GM12878 (cell line): ENCODE measurements around the gene SLC26A11. TPM values are rescaled to one million over a fixed set of nuclear protein-coding genes. Genes with fewer than 3 reads are reported as not detected.

Experiments
- ATAC-seq: fragments of 200-7000 bp; cut with Tn5 transposase; 3 replicates; pipeline ENCODE4 v1.9.1; 2020; ENCODE audit warnings: mild to moderate bottlenecking, moderate library complexity
- BruUV-seq: library from RNA; stranded (reverse); fragments of 400-500 nt; replicated peaks from 2 replicates; lab custom pipeline; 2021; lab: Mats Ljungman, UMichigan
- CTCF ChIA-PET: fragments of 300-600 bp; sonication (Branson Sonifier 250); formaldehyde crosslinking; extraction: SDS; loops from one replicate; lab custom pipeline; 2021; ENCODE audit warnings: inconsistent platforms; lab: Yijun Ruan, JAX
- POLR2A ChIA-PET: fragments of 350-600 bp; formaldehyde crosslinking; extraction: SDS; loops from one replicate; lab custom pipeline; 2021; ENCODE audit warnings: inconsistent platforms; lab: Charles Lee
- RAD21 ChIA-PET: fragments of 300-600 bp; sonication (Branson Sonifier 250); formaldehyde crosslinking; loops from one replicate; lab custom pipeline; 2023; ENCODE audit warnings: antibody characterized with exemption; ENCODE audit not compliant: unreplicated experiment; lab: Charles Lee
- SMC1A ChIA-PET: fragments of 300-600 bp; sonication (Branson Sonifier 250); formaldehyde crosslinking; loops from one replicate; lab custom pipeline; 2023; ENCODE audit not compliant: unreplicated experiment, uncharacterized antibody; lab: Charles Lee
- DNase-seq: peaks from one replicate; pipeline ENCODE4 v3.0.0-alpha.2; 2011; ENCODE audit warnings: low read depth, low spot score
- FAIRE-seq: peaks from 3 replicates; lab custom pipeline; 2011; peaks lifted over from hg19 to GRCh38; lab: Jason Lieb, UNC
- H2AFZ ChIP-seq: 2 replicates; pipeline ENCODE4 v1.6.0; 2011; ENCODE audit warnings: low read depth, low read length, control low read depth; ENCODE audit not compliant: control insufficient read depth
- H3K27ac ChIP-seq: 2 replicates; pipeline ENCODE4 v1.5.1; 2011; ENCODE audit warnings: control low read depth; ENCODE audit not compliant: control insufficient read depth, insufficient read depth
- H3K27me3 ChIP-seq, 2 experiments: replicated peaks in 1 of 2; 2 replicates each; pipeline versions ENCODE4 v1.6.0 to v1.6.1; 2011; ENCODE audit warnings: low read length in 1 of 2; ENCODE audit not compliant: control insufficient read depth in 2 of 2, insufficient read depth in 2 of 2
- H3K36me3 ChIP-seq, 2 experiments: 2 replicates each; pipeline ENCODE4 v1.5.1; 2011; ENCODE audit warnings: low read length in 1 of 2; ENCODE audit not compliant: control insufficient read depth in 2 of 2, insufficient read depth in 2 of 2
- H3K4me1 ChIP-seq: 2 replicates; pipeline ENCODE4 v1.6.1; 2011; ENCODE audit warnings: mild to moderate bottlenecking, low read length, moderate library complexity, mixed read lengths; ENCODE audit not compliant: control insufficient read depth, insufficient read depth
- H3K4me2 ChIP-seq: 2 replicates; pipeline ENCODE4 v1.6.0; 2011; ENCODE audit warnings: control low read depth; ENCODE audit not compliant: control insufficient read depth, insufficient read depth
- H3K4me3 ChIP-seq: fragments of 200-600 bp; sonication (generic); 2 replicates; pipeline ENCODE4 v1.5.1; 2016
- H3K79me2 ChIP-seq: 2 replicates; pipeline ENCODE4 v1.6.0; 2011; ENCODE audit warnings: low read length; ENCODE audit not compliant: control insufficient read depth, insufficient read depth
- H3K9ac ChIP-seq: 2 replicates; pipeline ENCODE4 v1.8.0; 2011; ENCODE audit warnings: low read length, control low read depth, mixed read lengths; ENCODE audit not compliant: control insufficient read depth, insufficient read depth
- H3K9me3 ChIP-seq: replicated peaks from 3 replicates; pipeline ENCODE4 v1.5.1; 2011; ENCODE audit warnings: mild to moderate bottlenecking, low read length; ENCODE audit not compliant: control insufficient read depth, insufficient read depth
- H4K20me1 ChIP-seq: 2 replicates; pipeline ENCODE4 v1.6.0; 2011; ENCODE audit not compliant: control insufficient read depth, insufficient read depth
- ATF2 ChIP-seq: IDR thresholded peaks from 2 replicates; pipeline ENCODE4 v1.6.1; 2012; ENCODE audit warnings: low read length, inconsistent platforms
- CBX3 ChIP-seq: fragments of 200-600 bp; sonication (generic); IDR thresholded peaks from 2 replicates; pipeline ENCODE4 v1.6.1; 2016; ENCODE audit warnings: low read depth, borderline replicate concordance
- CUX1 ChIP-seq: IDR thresholded peaks from 2 replicates; pipeline ENCODE4 v1.6.1; 2012; ENCODE audit warnings: improper control_type of control experiment, low read depth, low read length; ENCODE audit not compliant: insufficient replicate concordance
- EGR1 ChIP-seq, 2 experiments: IDR thresholded peaks; 1 replicate in 1 of 2; 2 replicates in 1 of 2; pipeline ENCODE4 v1.6.1; 2011 to 2012; ENCODE audit warnings: low read depth in 2 of 2, low read length in 2 of 2, borderline replicate concordance in 1 of 2, mild to moderate bottlenecking in 1 of 2, moderate library complexity in 1 of 2
- MTA2 ChIP-seq: fragments of 450-650 bp; IDR thresholded peaks from 2 replicates; pipeline ENCODE4 v1.6.1; 2016; ENCODE audit warnings: low read depth, mild to moderate bottlenecking, moderate library complexity
- STAT3 ChIP-seq: IDR thresholded peaks from 2 replicates; pipeline ENCODE4 v1.6.1; 2011; ENCODE audit warnings: low read depth, low read length, improper control_type of control experiment
- ZBED1 ChIP-seq: IDR thresholded peaks from 2 replicates; pipeline ENCODE4 v1.6.1; 2016; ENCODE audit warnings: borderline replicate concordance
- ZNF217 ChIP-seq: fragments of 450-650 bp; IDR thresholded peaks from 2 replicates; pipeline ENCODE4 v1.6.1; 2017; ENCODE audit warnings: antibody characterized with exemption, mild to moderate bottlenecking
- WGBS: methylation state at CpG from one replicate; pipeline ENCODE4 v1.1.6; 2016; ENCODE audit warnings: low lambda C conversion rate; ENCODE audit not compliant: insufficient replicate concordance, insufficient coverage; ENCODE audit errors: missing lambda C conversion rate; 5-methylcytosine and 5-hydroxymethylcytosine counted together
- in situ Hi-C: fragments of 300-500 bp; cut with MboI; formaldehyde crosslinking; loops from 9 replicates; pipeline ENCODE4 v1.14.3; 2018; ENCODE audit warnings: mixed read lengths
- intact Hi-C: fragments of 100-400 bp; cut with micrococcal nuclease; formaldehyde crosslinking; loops from one replicate; pipeline ENCODE4 v1.14.2; 2022; ENCODE audit not compliant: unreplicated experiment
- polyA plus RNA-seq, 11 experiments: library from polyadenylated mRNA; depleted of rRNA in 4 of 11; unstranded in 6 of 11; stranded (reverse) in 5 of 11; fragments of >200 nt; fragmentation: Nextera tagmentation in 4 of 11; fragmentation: Illumina TruSeq in 1 of 11; extraction: Ambion mirVana in 4 of 11; extraction: Trizol in 1 of 11; gene quantifications; 1 replicate in 1 of 11; 2 replicates in 10 of 11; pipeline versions ENCODE4 v1.2.1 to v1.2.3, GENCODE V29; 2011 to 2016; ENCODE audit warnings: inconsistent platforms in 2 of 11, missing spikeins in 2 of 11, low read depth in 1 of 11
- total RNA-seq, 4 experiments: library from RNA; depleted of rRNA in 3 of 4; stranded (reverse); fragments of >200 nt in 3 of 4; fragmentation: Illumina TruSeq in 1 of 4; extraction: Trizol in 1 of 4; gene quantifications; 2 replicates each; pipeline versions ENCODE4 v1.2.1 to v1.2.3, GENCODE V29; 2013 to 2021
- TF ChIP-seq, protein P1 (sequence below): fragments of 450-650 bp; IDR thresholded peaks from 2 replicates; pipeline ENCODE4 v1.6.1; 2017; ENCODE audit warnings: borderline replicate concordance
- TF ChIP-seq, protein P2 (sequence below): fragments of 450-650 bp; IDR thresholded peaks from 2 replicates; pipeline ENCODE4 v1.6.1; 2017; ENCODE audit warnings: mild to moderate bottlenecking, low read depth, inconsistent platforms; ENCODE audit not compliant: poor library complexity, severe bottlenecking

The SLC26A11 gene
- total and polyA plus RNA-seq, 10 of the 15 experiments (the other 5 are each of a cell fraction or from before 2014, with no cell fraction given): 0.05 to 4.1 (median 1.2) TPM; not detected in 1

DNA sequence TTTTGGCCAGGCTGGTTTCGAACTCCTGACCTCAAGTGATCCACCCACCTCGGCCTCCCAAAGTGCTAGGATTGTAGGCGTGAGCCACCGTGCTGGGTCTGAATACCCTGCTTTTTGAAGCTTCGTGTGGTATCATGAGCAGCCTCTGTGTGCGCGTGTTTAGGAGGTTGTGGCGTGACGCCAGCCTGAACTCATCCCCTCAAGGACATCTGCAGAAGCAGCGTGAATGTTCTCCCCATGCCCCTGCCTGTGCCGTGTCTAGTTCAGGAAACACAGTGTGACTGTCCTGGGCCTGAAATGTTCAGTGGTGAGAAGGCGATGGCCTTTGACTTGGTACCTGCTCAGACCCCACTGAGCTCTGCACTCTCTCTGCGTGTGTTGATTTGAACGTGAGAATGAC lies 76.0 kb downstream of the SLC26A11 start (continued):
- TF ChIP-seq CUX1: no peak
- TF ChIP-seq, protein P1, sequence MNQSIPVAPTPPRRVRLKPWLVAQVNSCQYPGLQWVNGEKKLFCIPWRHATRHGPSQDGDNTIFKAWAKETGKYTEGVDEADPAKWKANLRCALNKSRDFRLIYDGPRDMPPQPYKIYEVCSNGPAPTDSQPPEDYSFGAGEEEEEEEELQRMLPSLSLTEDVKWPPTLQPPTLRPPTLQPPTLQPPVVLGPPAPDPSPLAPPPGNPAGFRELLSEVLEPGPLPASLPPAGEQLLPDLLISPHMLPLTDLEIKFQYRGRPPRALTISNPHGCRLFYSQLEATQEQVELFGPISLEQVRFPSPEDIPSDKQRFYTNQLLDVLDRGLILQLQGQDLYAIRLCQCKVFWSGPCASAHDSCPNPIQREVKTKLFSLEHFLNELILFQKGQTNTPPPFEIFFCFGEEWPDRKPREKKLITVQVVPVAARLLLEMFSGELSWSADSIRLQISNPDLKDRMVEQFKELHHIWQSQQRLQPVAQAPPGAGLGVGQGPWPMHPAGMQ: no peak
- no peak for TF ChIP-seq ZBED1
- TF ChIP-seq MTA2: no peak

DNA sequence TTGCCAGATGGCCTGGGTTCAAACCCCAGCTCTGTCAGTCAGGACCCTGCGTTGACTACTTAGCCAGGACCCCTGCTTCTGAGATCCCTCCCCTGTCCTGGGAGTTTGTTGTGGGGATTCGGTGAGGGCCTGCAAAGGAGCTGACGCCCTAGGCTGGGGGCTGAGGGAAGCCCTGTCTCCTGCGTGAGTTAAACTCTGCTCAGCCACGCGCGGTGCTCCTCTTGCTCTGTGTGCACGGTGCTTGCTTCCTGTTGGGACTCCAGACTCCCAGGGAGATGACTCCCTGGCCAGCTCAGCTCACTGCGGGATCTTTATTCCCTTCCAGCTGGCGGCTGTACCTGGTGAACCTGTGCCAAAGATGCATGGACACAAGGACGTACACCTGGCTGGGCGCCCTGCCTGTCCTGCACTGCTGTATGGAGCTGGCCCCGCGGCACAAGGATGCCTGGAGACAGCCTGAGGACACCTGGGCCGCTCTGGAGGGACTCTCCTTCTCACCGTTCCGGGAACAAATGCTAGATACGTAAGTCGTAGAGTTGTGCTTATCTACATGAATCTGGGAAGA lies 77.9 kb downstream of the SLC26A11 start:
- ATAC-seq (no peak), FAIRE-seq (no peak), DNase-seq (no peak)
- ChIA-PET CTCF (no interaction called here), POLR2A (no interaction called here), RAD21 (no interaction called here), SMC1A (interaction anchor here (1.3 kb wide), 1 partner anchor 29 kb away, joined by 4 read pairs; no protein-coding TSS in a partner anchor)
- Histone ChIP-seq H4K20me1 (no peaks in the 10 kb centered on the region), H3K27me3 (no peaks in the 10 kb centered on the region), H3K4me1 (no peaks in the 10 kb centered on the region), H3K4me3 (no peak overlapping the region), H3K27ac (no peak overlapping the region), H3K4me2 (no peak overlapping the region), H3K9me3 (no peaks in the 10 kb centered on the region; the same call in 2 of the 3 replicates), H3K79me2 (no peaks in the 10 kb centered on the region), H3K9ac (no peak overlapping the region), H3K36me3 (peaks cover 30 to 70% of the 10 kb centered on the region in 2 experiments), H2AFZ (no peak overlapping the region)
- WGBS: over 99% methylated on average over 19 of the region's 19 CpGs
- BruUV-seq: no TSS peak
- intact Hi-C loops (no loop called here), in situ Hi-C loops (no loop called here)
- no peak for TF ChIP-seq EGR1 (IDR thresholded peaks at IDR 0.05; ENCODE audit: borderline replicate concordance in 1 of 2, low read depth in 2 of 2, low read length in 2 of 2)
- no peak for TF ChIP-seq ZNF217
- TF ChIP-seq, protein P2, sequence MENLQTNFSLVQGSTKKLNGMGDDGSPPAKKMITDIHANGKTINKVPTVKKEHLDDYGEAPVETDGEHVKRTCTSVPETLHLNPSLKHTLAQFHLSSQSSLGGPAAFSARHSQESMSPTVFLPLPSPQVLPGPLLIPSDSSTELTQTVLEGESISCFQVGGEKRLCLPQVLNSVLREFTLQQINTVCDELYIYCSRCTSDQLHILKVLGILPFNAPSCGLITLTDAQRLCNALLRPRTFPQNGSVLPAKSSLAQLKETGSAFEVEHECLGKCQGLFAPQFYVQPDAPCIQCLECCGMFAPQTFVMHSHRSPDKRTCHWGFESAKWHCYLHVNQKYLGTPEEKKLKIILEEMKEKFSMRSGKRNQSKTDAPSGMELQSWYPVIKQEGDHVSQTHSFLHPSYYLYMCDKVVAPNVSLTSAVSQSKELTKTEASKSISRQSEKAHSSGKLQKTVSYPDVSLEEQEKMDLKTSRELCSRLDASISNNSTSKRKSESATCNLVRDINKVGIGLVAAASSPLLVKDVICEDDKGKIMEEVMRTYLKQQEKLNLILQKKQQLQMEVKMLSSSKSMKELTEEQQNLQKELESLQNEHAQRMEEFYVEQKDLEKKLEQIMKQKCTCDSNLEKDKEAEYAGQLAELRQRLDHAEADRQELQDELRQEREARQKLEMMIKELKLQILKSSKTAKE: no peak
- TF ChIP-seq STAT3: no peak
- no peak for TF ChIP-seq CBX3
- TF ChIP-seq ATF2: no peak
